GM12873 (cell line): ENCODE results near the gene FARP2.

ENCODE experiments used
- TF ChIP-seq, protein P1 (sequence below): IDR thresholded peaks from 2 replicates; pipeline ENCODE4 v1.5.1; 2012; ENCODE audit warnings: low read depth, mild to moderate bottlenecking, moderate library complexity, low read length, control low read depth; ENCODE audit not compliant: insufficient read depth; ENCODE audit errors: missing control alignments

FARP2 gene

DNA sequence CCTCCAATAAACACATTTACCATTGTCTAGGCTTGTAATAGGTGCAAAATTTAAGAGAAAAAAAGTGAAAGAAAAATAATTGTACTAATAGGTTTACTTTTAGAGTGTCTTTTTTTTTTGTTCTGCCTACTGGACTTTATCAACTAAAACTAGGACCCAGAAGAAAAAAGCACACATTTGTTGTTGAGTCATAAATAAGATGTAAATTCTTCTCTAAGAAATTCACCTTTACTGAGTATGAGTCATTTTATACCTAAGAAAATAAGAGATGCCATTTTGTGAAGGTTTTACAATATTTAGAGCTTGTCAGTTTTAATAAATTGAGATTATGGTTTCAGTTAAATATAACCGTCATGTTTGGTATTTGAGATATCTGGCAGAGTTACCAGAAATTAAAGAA is 19.2 kb downstream of the FARP2 start:
- TF ChIP-seq, protein P1, sequence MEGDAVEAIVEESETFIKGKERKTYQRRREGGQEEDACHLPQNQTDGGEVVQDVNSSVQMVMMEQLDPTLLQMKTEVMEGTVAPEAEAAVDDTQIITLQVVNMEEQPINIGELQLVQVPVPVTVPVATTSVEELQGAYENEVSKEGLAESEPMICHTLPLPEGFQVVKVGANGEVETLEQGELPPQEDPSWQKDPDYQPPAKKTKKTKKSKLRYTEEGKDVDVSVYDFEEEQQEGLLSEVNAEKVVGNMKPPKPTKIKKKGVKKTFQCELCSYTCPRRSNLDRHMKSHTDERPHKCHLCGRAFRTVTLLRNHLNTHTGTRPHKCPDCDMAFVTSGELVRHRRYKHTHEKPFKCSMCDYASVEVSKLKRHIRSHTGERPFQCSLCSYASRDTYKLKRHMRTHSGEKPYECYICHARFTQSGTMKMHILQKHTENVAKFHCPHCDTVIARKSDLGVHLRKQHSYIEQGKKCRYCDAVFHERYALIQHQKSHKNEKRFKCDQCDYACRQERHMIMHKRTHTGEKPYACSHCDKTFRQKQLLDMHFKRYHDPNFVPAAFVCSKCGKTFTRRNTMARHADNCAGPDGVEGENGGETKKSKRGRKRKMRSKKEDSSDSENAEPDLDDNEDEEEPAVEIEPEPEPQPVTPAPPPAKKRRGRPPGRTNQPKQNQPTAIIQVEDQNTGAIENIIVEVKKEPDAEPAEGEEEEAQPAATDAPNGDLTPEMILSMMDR: no peak

DNA sequence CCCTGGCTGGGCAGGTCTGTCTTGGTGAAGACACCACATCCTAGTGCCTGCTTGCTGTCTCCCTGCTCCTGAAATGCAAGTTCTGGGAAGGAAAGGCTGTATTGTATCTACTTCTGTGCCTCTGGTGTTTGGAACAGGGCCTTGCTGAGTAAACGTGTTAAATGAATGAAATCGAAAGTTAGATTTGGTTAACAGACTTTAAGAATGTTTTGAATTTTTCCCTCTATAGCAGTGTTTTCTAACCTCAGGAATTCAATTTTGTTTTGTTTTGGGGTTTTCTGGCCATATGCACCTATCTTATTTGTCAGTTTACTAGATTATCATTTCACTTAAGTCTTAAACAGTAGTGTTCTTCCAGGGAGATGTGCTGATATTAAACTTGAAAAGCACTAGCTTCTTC is 20.7 kb downstream of the FARP2 start:
- TF ChIP-seq, protein P1: no peak

DNA sequence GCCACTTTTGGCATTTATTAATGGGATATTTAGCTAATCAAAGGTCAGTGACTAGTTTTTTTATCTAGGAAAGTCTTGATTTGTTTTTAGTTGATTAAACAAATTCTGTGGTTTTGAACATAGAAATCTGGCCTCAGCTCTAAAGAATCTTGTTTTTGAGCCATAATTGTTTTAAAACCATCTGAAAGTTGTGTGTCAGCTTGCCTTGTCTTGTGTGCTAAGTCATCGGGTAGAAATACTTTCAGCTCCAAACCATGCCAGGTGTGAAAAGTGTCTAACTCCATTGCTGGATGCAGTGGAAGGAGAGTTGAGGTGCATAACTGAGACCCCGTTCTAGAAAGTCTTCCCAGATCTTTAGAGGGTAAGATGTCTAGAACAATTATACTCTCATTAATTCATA is 22.7 kb downstream of the FARP2 start:
- TF ChIP-seq, protein P1: no peak

DNA sequence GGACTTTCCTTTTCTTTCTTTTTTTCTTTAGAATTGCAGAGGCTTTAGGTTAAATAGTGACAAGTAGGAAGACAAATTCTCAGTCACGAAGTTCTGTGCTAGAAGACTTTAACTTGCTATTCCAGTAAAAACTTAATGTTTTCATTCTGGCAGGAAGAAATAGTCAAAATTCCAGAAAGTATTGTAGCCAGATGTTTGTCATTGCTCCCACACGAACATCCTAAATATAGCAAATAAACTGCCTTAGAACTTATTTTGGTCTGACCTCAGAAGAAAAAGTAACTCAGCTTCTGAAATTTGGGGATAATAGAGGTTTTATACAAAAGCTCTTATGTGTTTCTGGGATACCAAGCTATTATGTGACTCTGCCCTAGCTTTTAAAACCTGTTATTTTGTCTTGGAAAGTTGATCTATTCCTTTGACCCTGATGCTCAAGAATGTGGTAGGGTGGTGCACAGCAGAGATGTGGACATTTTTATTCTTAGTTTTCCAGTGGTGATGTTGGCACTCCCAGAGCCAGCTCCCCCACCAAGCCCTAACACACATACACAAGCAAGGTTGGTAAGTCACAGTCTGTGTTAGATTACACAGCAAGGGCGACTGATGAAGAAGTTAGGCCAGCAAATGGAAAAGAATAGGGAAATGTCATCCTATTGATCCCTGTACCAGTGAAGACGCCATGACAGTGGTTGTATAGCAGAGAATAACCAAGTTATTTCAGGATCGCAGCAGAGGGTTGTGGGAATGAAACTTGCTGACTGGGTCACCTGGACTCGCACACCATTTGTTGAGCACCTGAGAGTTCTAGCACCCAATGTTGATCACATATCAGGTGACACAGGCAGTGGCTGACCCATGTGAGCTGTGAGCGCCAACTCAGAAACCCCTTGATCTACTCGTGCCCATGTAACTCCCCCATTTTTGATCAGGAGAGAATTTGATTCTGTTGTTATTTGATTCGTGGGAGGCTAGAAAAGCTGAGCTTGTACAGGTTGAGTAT is 23.7 kb downstream of the FARP2 start:
- TF ChIP-seq, protein P1: no peak

DNA sequence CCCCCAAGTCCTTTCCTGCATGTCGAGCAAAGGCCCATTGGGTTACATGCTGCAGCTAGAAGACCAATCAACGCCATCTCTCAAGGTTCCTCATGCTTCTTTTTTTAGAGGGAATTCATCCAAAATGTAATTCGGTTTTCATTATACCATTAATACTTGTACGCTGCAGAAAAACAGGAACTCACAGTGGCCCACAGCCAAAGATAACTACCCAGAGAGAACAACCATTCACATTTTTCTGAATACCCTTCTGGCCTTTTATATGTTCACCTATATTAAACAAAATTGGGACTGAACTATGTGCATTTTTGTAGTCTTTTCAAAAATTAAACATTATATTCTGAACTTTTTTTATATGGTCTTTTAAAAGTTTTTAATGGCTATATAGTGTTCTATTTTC is 25.8 kb downstream of the FARP2 start:
- TF ChIP-seq, protein P1: no peak

DNA sequence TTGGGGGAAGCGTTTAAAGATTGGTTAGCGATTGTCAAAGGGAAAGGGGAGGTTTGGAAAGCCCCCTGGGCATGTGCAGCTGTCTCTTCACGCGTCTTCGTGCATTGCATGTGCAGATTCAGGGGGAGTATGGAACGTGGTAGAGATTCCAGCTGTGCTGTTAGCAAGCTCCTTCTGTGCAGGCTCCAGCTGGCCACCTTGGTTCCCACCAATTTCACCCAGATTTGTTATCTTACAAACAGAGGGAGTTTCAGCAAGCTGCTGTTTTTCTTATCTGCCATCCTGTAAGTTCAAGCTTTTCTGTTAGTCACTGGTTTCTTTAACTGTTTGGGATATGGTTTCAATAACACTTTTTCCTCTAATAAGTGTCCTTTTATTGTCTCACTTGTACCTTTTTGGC is 30.4 kb downstream of the FARP2 start:
- TF ChIP-seq, protein P1: no peak

DNA sequence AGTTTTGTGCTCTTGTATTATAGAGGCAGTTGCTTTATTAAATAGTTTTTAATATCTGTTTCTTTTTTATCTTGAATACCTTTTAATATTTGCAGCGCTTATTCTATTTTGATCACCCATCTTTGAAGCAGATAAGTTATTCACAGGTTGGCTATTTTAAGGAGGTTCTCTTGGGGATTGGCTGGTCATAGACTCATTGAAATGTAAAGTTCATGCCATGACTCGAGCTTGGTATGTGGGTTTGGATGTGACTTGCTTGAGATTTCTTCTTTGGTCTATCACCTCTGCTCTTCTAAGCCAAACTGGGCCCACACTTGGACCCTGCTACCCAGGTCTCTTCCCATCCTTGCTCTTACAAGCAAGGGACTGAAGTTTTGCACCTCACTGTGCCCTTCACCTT is 33.6 kb downstream of the FARP2 start:
- TF ChIP-seq, protein P1: no peak
